ENCODE data around the gene CFAP70.

Gene CFAP70

GRCh38 chr10:73225518-73225917 is 133.1 kb downstream of the CFAP70 start:
- intact Hi-C loops (cut with DNase I; ENCODE audit: low total_unique reads) = no loop called here
- DNase-seq = no peak
- TF ChIP-seq CTCF (IDR thresholded peaks at IDR 0.05) = no peak
- Histone ChIP-seq H3K27me3 (no peaks in the 10 kb centered on the region), H3K4me3 (no peak overlapping the region), H3K27ac (no peak overlapping the region), H3K4me1 (no peaks in the 10 kb centered on the region), H3K36me3 (peaks cover 0 to 33% (median 0%) of the 10 kb centered on the region in 3 donors), H3K9me3 (no peaks in the 10 kb centered on the region)

- H3K4me1 ChIP-seq = no peaks in the 10 kb centered on the region
- intact Hi-C loops (cut with DNase I; ENCODE audit: low total_unique reads) = no loop called here
- H3K4me3 ChIP-seq = no peak overlapping the region
- DNase-seq = no peak
- no peak for TF ChIP-seq CTCF (IDR thresholded peaks at IDR 0.05)
- H3K27me3 ChIP-seq = no peaks in the 10 kb centered on the region
- H3K9me3 ChIP-seq = no peaks in the 10 kb centered on the region
- H3K36me3 ChIP-seq = peaks cover 17 to 29% (median 18%) of the 10 kb centered on the region in 3 donors
- H3K27ac ChIP-seq = no peak overlapping the region
These were observed 137.7 kb downstream of the CFAP70 start for GRCh38 chr10:73220989-73221388.

- H3K36me3 ChIP-seq = peaks cover 17 to 29% (median 20%) of the 10 kb centered on the region in 3 donors
- no peak overlapping the region for H3K4me3 ChIP-seq
- no peak for DNase-seq
- TF ChIP-seq CTCF (IDR thresholded peaks at IDR 0.05) = no peak
- H3K4me1 ChIP-seq = no peaks in the 10 kb centered on the region
- no peaks in the 10 kb centered on the region for H3K9me3 ChIP-seq
- intact Hi-C loops (cut with DNase I; ENCODE audit: low total_unique reads) = no loop called here
- no peaks in the 10 kb centered on the region for H3K27me3 ChIP-seq
- H3K27ac ChIP-seq = no peak overlapping the region
These were observed 139.3 kb downstream of the CFAP70 start for GRCh38 chr10:73219384-73219783.

GRCh38 chr10:73218431-73219191 is 140.1 kb downstream of the CFAP70 start:
- Histone ChIP-seq H3K9me3 (no peaks in the 10 kb centered on the region), H3K27me3 (no peaks in the 10 kb centered on the region), H3K4me3 (no peak overlapping the region), H3K4me1 (no peaks in the 10 kb centered on the region), H3K36me3 (peaks cover 17 to 29% (median 20%) of the 10 kb centered on the region in 3 donors), H3K27ac (no peak overlapping the region)
- intact Hi-C loops (cut with DNase I; ENCODE audit: low total_unique reads) = no loop called here
- TF ChIP-seq CTCF (IDR thresholded peaks at IDR 0.05) = no peak
- DNase-seq = no peak

- Histone ChIP-seq H3K27ac (no peak overlapping the region), H3K36me3 (peaks cover 17 to 31% (median 20%) of the 10 kb centered on the region in 3 donors), H3K27me3 (no peaks in the 10 kb centered on the region), H3K4me3 (no peak overlapping the region), H3K9me3 (no peaks in the 10 kb centered on the region), H3K4me1 (no peaks in the 10 kb centered on the region)
- DNase-seq = no peak
- TF ChIP-seq CTCF (IDR thresholded peaks at IDR 0.05) = no peak
- intact Hi-C loops (cut with DNase I; ENCODE audit: low total_unique reads) = no loop called here
These were observed 141.0 kb downstream of the CFAP70 start for GRCh38 chr10:73217628-73218027.
